Vagina (tissue), 2 donors: ENCODE data around the gene EPO. TPM values are rescaled to one million over a fixed set of nuclear protein-coding genes. Genes with fewer than 3 reads are reported as not detected.

Source experiments
- DNase-seq, 2 donors: peaks; one replicate each; pipeline ENCODE4 v3.0.0-alpha.2; 2017; ENCODE audit errors: extremely low spot score in 2 of 2
- H3K27ac ChIP-seq: fragments of 200-600 bp; sonication (generic); one replicate; pipeline ENCODE4 v1.5.1; 2019
- H3K27me3 ChIP-seq: fragments of 200-600 bp; sonication (generic); one replicate; pipeline ENCODE4 v1.5.1; 2019
- H3K36me3 ChIP-seq, 2 donors: fragments of 200-600 bp; sonication (generic); one replicate each; pipeline ENCODE4 v1.5.1; 2017 to 2019
- H3K4me1 ChIP-seq: fragments of 200-600 bp; sonication (generic); one replicate; pipeline ENCODE4 v1.5.1; 2019
- H3K4me3 ChIP-seq, 2 donors: fragments of 200-600 bp; sonication (generic); 1 replicate in 1 of 2; 2 replicates in 1 of 2; pipeline ENCODE4 v1.5.1; 2016 to 2019
- H3K9me3 ChIP-seq: fragments of 200-600 bp; sonication (generic); one replicate; pipeline ENCODE4 v1.5.1; 2019
- CTCF ChIP-seq, 3 experiments: fragments of 450-650 bp in 2 of 3; fragments of 200-600 bp in 1 of 3; sonication (generic) in 1 of 3; IDR thresholded peaks; one replicate each; pipeline ENCODE4 v1.5.1; 2017 to 2019; ENCODE audit warnings: antibody characterized with exemption in 3 of 3, mild to moderate bottlenecking in 2 of 3, moderate library complexity in 2 of 3
- POLR2A ChIP-seq, 2 donors: fragments of 450-650 bp; IDR thresholded peaks; one replicate each; pipeline ENCODE4 v1.6.1; 2017; ENCODE audit warnings: antibody characterized with exemption in 2 of 2, mild to moderate bottlenecking in 2 of 2, moderate library complexity in 2 of 2
- POLR2AphosphoS5 ChIP-seq, 2 donors: sonication (generic); formaldehyde crosslinking; IDR thresholded peaks; one replicate each; pipeline ENCODE4 v1.9.0; 2017; ENCODE audit warnings: antibody characterized with exemption in 2 of 2, mild to moderate bottlenecking in 2 of 2, low read depth in 1 of 2; ENCODE audit not compliant: insufficient read depth in 1 of 2
- intact Hi-C: fragments of 100-400 bp; cut with DNase I; formaldehyde crosslinking; loops from one replicate; pipeline ENCODE4 v1.15.1; 2023
- total RNA-seq: library from RNA; depleted of rRNA; stranded (reverse); fragments of >200 nt; gene quantifications from one replicate; pipeline ENCODE4 v1.2.3, GENCODE V29; 2016

Gene EPO
- total RNA-seq, 1 donor from 2014 or later, result not detected

GRCh38 chr7:100730136-100730800 is 10.0 kb downstream of the EPO start:
- H3K27ac ChIP-seq, result no peak overlapping the region
- H3K27me3 ChIP-seq, result no peaks in the 10 kb centered on the region
- no peaks in the 10 kb centered on the region for H3K36me3 ChIP-seq
- H3K4me1 ChIP-seq, result peaks cover 15% of the 10 kb centered on the region
- H3K9me3 ChIP-seq, result no peaks in the 10 kb centered on the region
- intact Hi-C loops, result no loop called here
- TF ChIP-seq POLR2AphosphoS5 (IDR thresholded peaks at IDR 0.05; ENCODE audit: insufficient read depth in 1 of 2, low read depth in 1 of 2) (no peak), CTCF (IDR thresholded peaks at IDR 0.05) (no peak), POLR2A (IDR thresholded peaks at IDR 0.05) (no peak)
- H3K4me3 ChIP-seq, result no peak overlapping the region
- DNase-seq, result no peak

GRCh38 chr7:100731937-100732636 is 11.8 kb downstream of the EPO start:
- H3K36me3 ChIP-seq, result no peaks in the 10 kb centered on the region

GRCh38 chr7:100735730-100736129 is 15.5 kb downstream of the EPO start:
- Histone ChIP-seq H3K9me3 (no peaks in the 10 kb centered on the region), H3K36me3 (no peaks in the 10 kb centered on the region), H3K4me1 (no peaks in the 10 kb centered on the region), H3K4me3 (no peak overlapping the region), H3K27ac (no peak overlapping the region), H3K27me3 (no peaks in the 10 kb centered on the region)
- no peak for TF ChIP-seq POLR2A (IDR thresholded peaks at IDR 0.05)
- no peak for TF ChIP-seq CTCF (IDR thresholded peaks at IDR 0.05)
- no peak for TF ChIP-seq POLR2AphosphoS5 (IDR thresholded peaks at IDR 0.05; ENCODE audit: insufficient read depth in 1 of 2, low read depth in 1 of 2)
- DNase-seq, result no peak
- intact Hi-C loops, result no loop called here

More at GRCh38 chr7:100731937-100732636, 11.8 kb downstream of the EPO start:
- Histone ChIP-seq H3K4me1 (no peaks in the 10 kb centered on the region), H3K9me3 (no peaks in the 10 kb centered on the region), H3K27ac (no peak overlapping the region), H3K27me3 (no peaks in the 10 kb centered on the region), H3K4me3 (no peak overlapping the region)
- TF ChIP-seq CTCF (IDR thresholded peaks at IDR 0.05) (no peak), POLR2A (IDR thresholded peaks at IDR 0.05) (no peak), POLR2AphosphoS5 (IDR thresholded peaks at IDR 0.05; ENCODE audit: insufficient read depth in 1 of 2, low read depth in 1 of 2) (no peak)
- no peak for DNase-seq
- intact Hi-C loops, result no loop called here

GRCh38 chr7:100736671-100737070 is 16.4 kb downstream of the EPO start:
- Histone ChIP-seq H3K9me3 (no peaks in the 10 kb centered on the region), H3K27ac (no peak overlapping the region), H3K36me3 (no peaks in the 10 kb centered on the region), H3K27me3 (no peaks in the 10 kb centered on the region), H3K4me3 (no peak overlapping the region), H3K4me1 (no peaks in the 10 kb centered on the region)
- TF ChIP-seq POLR2A (IDR thresholded peaks at IDR 0.05) (no peak), CTCF (IDR thresholded peaks at IDR 0.05) (no peak), POLR2AphosphoS5 (IDR thresholded peaks at IDR 0.05; ENCODE audit: insufficient read depth in 1 of 2, low read depth in 1 of 2) (no peak)
- intact Hi-C loops, result no loop called here
- no peak for DNase-seq

- Histone ChIP-seq H3K4me1 (no peaks in the 10 kb centered on the region), H3K27ac (no peak overlapping the region), H3K4me3 (no peak overlapping the region), H3K27me3 (no peaks in the 10 kb centered on the region), H3K9me3 (no peaks in the 10 kb centered on the region), H3K36me3 (no peaks in the 10 kb centered on the region)
- DNase-seq, result no peak
- TF ChIP-seq POLR2AphosphoS5 (IDR thresholded peaks at IDR 0.05; ENCODE audit: insufficient read depth in 1 of 2, low read depth in 1 of 2) (no peak), CTCF (IDR thresholded peaks at IDR 0.05) (no peak), POLR2A (IDR thresholded peaks at IDR 0.05) (no peak)
- intact Hi-C loops, result no loop called here
Measured at GRCh38 chr7:100739934-100740333, 19.7 kb downstream of the EPO start.
